Body of pancreas (tissue), 4 donors: ENCODE measurements around the gene MSMO1. TPM values are rescaled to one million over a fixed set of nuclear protein-coding genes. Genes with fewer than 3 reads are reported as not detected.

Experiments
- ATAC-seq: fragments of 150-250 bp; one replicate; pipeline ENCODE4 v1.9.1; 2016
- DNase-seq, 4 donors: peaks; one replicate each; pipeline ENCODE4 v3.0.0-alpha.2; 2019
- H3K27ac ChIP-seq, 4 donors: fragments of 200-600 bp; sonication (generic); 1 replicate in 3 of 4; 2 replicates in 1 of 4; pipeline versions ENCODE4 v1.5.1 to v1.6.1; 2016 to 2019; ENCODE audit warnings: mild to moderate bottlenecking in 1 of 4, mixed read lengths in 1 of 4, moderate library complexity in 1 of 4
- H3K27me3 ChIP-seq, 2 donors: fragments of 200-600 bp; sonication (generic); one replicate each; pipeline ENCODE4 v1.6.0; 2016; ENCODE audit warnings: mild to moderate bottlenecking in 1 of 2
- H3K36me3 ChIP-seq, 2 donors: fragments of 200-600 bp; sonication (generic); replicated peaks in 1 of 2; 2 replicates each; pipeline ENCODE4 v1.5.1; 2016; ENCODE audit warnings: low read depth in 2 of 2; ENCODE audit not compliant: insufficient read depth in 1 of 2
- H3K4me1 ChIP-seq: fragments of 200-600 bp; sonication (generic); one replicate; pipeline ENCODE4 v1.6.0; 2016
- H3K4me3 ChIP-seq, 2 donors: fragments of 200-600 bp; sonication (generic); 1 replicate in 1 of 2; 2 replicates in 1 of 2; pipeline ENCODE4 v1.5.1; 2016 to 2019
- H3K9me3 ChIP-seq, 3 donors: fragments of 200-600 bp; sonication (generic); 1 replicate in 2 of 3; 2 replicates in 1 of 3; pipeline ENCODE4 v1.5.1; 2016
- POLR2A ChIP-seq, 3 donors: fragments of 450-650 bp; IDR thresholded peaks; one replicate each; pipeline ENCODE4 v1.6.1; 2016; ENCODE audit warnings: antibody characterized with exemption in 3 of 3, mild to moderate bottlenecking in 2 of 3
- WGBS, 2 donors: methylation state at CpG; one replicate each; pipeline ENCODE4 v1.1.5; 2017; 5-methylcytosine and 5-hydroxymethylcytosine counted together
- intact Hi-C: fragments of 100-400 bp; cut with DNase I; formaldehyde crosslinking; loops from one replicate; pipeline ENCODE4 v1.15.1; 2023
- total RNA-seq, 2 donors: library from RNA; depleted of rRNA; stranded (reverse); fragments of >200 nt; gene quantifications; one replicate each; pipeline ENCODE4 v1.1.0, GENCODE V29; 2016
- TF ChIP-seq, protein P1 (sequence below), 7 experiments: fragments of 450-650 bp in 4 of 7; fragments of 200-600 bp in 3 of 7; sonication (generic) in 3 of 7; IDR thresholded peaks; one replicate each; pipeline ENCODE4 v1.5.1; 2016 to 2019; ENCODE audit warnings: antibody characterized with exemption in 7 of 7

MSMO1 gene
- total RNA-seq, 2 donors from 2014 or later, result 16.1 to 22.1 TPM

DNA sequence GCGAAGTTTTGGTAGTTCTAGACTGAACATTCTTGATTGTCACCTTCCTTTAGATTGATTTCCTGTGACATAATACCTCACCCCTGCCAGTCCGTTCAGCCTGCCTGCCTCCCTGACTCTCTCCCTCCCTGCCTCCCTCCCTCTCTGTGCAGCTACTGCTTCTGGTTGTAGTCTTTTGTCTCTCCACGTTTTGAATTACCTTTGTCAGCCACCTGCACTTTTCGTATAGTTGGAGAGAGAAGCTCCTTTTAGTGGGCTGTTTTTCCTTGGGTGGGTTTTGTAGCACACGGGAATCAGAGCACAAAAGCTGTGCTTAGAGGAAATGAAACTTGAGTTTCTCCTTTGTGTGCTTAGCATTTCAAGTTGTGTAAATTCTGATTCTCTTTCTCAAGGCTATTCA, 32.6 kb upstream of the MSMO1 start:
- peaks cover 8% of the 10 kb centered on the region for H3K4me1 ChIP-seq
- ATAC-seq (no peak), DNase-seq (no peak)
- H3K4me3 ChIP-seq, result no peak overlapping the region
- no peak for TF ChIP-seq POLR2A (IDR thresholded peaks at IDR 0.05)
- TF ChIP-seq, protein P1, sequence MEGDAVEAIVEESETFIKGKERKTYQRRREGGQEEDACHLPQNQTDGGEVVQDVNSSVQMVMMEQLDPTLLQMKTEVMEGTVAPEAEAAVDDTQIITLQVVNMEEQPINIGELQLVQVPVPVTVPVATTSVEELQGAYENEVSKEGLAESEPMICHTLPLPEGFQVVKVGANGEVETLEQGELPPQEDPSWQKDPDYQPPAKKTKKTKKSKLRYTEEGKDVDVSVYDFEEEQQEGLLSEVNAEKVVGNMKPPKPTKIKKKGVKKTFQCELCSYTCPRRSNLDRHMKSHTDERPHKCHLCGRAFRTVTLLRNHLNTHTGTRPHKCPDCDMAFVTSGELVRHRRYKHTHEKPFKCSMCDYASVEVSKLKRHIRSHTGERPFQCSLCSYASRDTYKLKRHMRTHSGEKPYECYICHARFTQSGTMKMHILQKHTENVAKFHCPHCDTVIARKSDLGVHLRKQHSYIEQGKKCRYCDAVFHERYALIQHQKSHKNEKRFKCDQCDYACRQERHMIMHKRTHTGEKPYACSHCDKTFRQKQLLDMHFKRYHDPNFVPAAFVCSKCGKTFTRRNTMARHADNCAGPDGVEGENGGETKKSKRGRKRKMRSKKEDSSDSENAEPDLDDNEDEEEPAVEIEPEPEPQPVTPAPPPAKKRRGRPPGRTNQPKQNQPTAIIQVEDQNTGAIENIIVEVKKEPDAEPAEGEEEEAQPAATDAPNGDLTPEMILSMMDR (IDR thresholded peaks at IDR 0.05), result no peak
- intact Hi-C loops, result no loop called here
- no peaks in the 10 kb centered on the region for H3K27me3 ChIP-seq
- no peaks in the 10 kb centered on the region for H3K36me3 ChIP-seq
- H3K9me3 ChIP-seq, result no peaks in the 10 kb centered on the region
- H3K27ac ChIP-seq, result peak overlapping the region in 2 of 4 donors; percentile 1 to 8
- 43 to 48% methylated on average over 5 of the region's 5 CpGs for WGBS, 2 donors

DNA sequence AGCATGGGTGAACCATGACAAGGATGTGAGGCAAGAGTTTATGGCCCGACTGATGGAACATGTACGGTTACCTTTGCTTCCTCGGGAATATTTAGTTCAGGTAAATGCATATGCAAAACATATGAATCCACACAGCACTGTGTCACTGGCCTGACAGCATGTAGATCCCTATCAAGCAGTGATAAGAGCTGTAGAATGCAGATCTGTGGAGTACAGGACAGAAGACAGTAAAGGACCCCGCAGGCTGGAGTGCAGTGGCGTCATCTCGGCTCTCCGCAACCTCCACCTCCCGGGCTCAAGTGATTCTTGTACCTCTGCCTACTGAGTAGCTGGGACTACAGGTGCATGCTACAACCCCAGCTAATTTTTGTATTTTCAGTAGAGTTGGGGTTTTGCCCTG, 29.8 kb upstream of the MSMO1 start:
- Histone ChIP-seq H3K27me3 (no peaks in the 10 kb centered on the region), H3K27ac (no peak overlapping the region), H3K9me3 (no peaks in the 10 kb centered on the region), H3K4me1 (peaks cover 8% of the 10 kb centered on the region), H3K4me3 (no peak overlapping the region), H3K36me3 (no peaks in the 10 kb centered on the region)
- ATAC-seq (no peak), DNase-seq (no peak)
- intact Hi-C loops, result no loop called here
- 95 to 96% methylated on average over 8 of the region's 8 CpGs for WGBS, 2 donors
- no peak for TF ChIP-seq POLR2A (IDR thresholded peaks at IDR 0.05)
- TF ChIP-seq, protein P1 (IDR thresholded peaks at IDR 0.05), result no peak

DNA sequence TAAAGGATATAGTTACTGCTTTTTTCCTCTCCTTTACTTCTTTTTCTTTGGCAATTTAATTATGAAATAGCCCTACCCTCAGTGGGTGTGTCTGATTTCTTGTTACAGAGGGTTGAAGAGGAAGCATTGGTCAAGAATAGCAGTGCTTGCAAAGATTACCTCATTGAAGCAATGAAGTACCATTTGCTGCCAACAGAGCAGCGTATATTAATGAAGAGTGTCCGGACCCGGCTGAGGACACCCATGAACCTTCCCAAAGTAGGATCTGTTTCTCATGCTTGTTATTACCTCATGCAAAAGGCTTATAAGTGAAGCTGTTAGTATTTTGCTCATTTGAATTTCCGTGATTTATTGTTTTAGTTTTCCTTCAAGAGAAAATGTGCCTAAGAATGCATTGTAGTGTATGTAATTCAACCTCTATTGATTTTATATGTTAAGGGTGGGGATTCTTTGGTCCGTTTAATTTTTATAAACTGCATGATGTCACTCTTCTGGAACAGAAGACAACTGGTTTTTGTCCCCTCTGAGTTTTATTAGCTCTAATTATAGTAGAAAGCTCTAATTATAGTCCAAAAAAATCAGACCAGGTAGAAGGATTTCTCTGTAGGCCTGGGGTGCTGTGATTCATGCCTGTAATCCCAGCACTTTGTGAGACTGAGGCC, 27.9 kb upstream of the MSMO1 start:
- peaks cover 6% of the 10 kb centered on the region for H3K4me1 ChIP-seq
- no peaks in the 10 kb centered on the region for H3K36me3 ChIP-seq
- WGBS, 2 donors, result 82 to 97% methylated on average over 5 of the region's 5 CpGs
- H3K27ac ChIP-seq, result no peak overlapping the region
- no peak for TF ChIP-seq POLR2A (IDR thresholded peaks at IDR 0.05)
- TF ChIP-seq, protein P1 (IDR thresholded peaks at IDR 0.05), result peak in 1 of 7 experiments; percentile 13
- intact Hi-C loops, result no loop called here
- no peak for ATAC-seq
- peak in 1 of 4 donors; percentile 7 for DNase-seq
- no peak overlapping the region for H3K4me3 ChIP-seq
- H3K27me3 ChIP-seq, result no peaks in the 10 kb centered on the region
- H3K9me3 ChIP-seq, result no peaks in the 10 kb centered on the region

DNA sequence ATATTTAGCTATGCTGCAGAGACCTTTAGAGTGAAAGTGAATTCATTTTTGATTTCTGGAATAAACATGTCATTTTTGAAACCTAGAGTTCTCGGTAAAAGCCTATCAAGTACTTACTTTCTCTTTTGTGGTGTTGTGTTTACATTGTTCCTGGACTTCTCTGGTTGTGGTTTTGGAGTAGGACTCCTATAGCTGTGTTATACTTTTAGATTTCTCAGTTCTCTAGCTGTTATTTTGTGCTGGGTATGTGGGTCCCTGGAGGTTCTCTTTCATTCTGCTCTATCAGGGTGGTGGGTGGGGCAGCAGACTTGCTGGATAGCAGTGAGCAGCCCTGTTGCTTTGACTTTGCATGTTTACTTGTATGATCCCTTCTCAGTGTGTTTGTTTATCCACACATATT, 25.6 kb upstream of the MSMO1 start:
- H3K9me3 ChIP-seq, result no peaks in the 10 kb centered on the region
- ATAC-seq (peak; percentile 42), DNase-seq (peak in 1 of 4 donors; percentile 13)
- H3K4me3 ChIP-seq, result no peak overlapping the region
- no peak for TF ChIP-seq POLR2A (IDR thresholded peaks at IDR 0.05)
- TF ChIP-seq, protein P1 (IDR thresholded peaks at IDR 0.05), result no peak
- no peaks in the 10 kb centered on the region for H3K27me3 ChIP-seq
- WGBS, 2 donors, result 0 to 6% methylated on average over 1 of the region's 1 CpG
- H3K27ac ChIP-seq, result peak overlapping the region in 1 of 4 donors; percentile 21
- intact Hi-C loops, result no loop called here
- H3K36me3 ChIP-seq, result no peaks in the 10 kb centered on the region
- H3K4me1 ChIP-seq, result no peaks in the 10 kb centered on the region

DNA sequence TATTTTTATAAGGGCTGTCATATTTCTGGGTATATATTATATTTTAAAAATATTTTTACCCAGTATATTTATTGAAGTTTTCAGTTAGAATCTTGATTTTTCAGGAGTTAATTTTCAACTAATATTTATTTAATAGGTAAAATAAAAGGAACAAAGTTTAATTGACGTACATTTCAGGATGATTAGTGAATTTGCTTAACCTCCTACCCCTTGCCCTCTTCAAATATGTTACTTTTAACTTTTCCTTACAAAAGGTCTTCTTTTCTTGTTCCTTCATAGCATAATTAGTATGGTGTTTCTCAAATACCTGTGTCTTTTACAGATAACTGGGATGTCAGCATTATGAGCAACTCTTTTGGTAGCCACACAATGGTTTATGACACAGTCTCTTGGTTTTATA, 24.8 kb upstream of the MSMO1 start:
- WGBS, 2 donors, result 37 to 54% methylated on average over 1 of the region's 1 CpG
- Histone ChIP-seq H3K27ac (no peak overlapping the region), H3K4me1 (no peaks in the 10 kb centered on the region), H3K36me3 (no peaks in the 10 kb centered on the region), H3K27me3 (no peaks in the 10 kb centered on the region), H3K9me3 (no peaks in the 10 kb centered on the region), H3K4me3 (no peak overlapping the region)
- DNase-seq (no peak), ATAC-seq (no peak)
- TF ChIP-seq POLR2A (IDR thresholded peaks at IDR 0.05), result no peak
- TF ChIP-seq, protein P1 (IDR thresholded peaks at IDR 0.05), result no peak
- intact Hi-C loops, result no loop called here
